ENCODE data around the gene RAB30.

Gene RAB30

GRCh38 chr11:83007909-83008580 lies 63.7 kb downstream of the RAB30 start:
- DNase-seq, result peak; percentile 99

- no peak for DNase-seq
Measured at GRCh38 chr11:83007477-83007876, 64.2 kb downstream of the RAB30 start.

GRCh38 chr11:83006877-83007330 lies 64.8 kb downstream of the RAB30 start:
- peak; percentile 53 for DNase-seq

GRCh38 chr11:83004746-83005556 lies 66.7 kb downstream of the RAB30 start:
- no peak for DNase-seq

GRCh38 chr11:83002522-83002921 lies 69.2 kb downstream of the RAB30 start:
- DNase-seq, result no peak

GRCh38 chr11:83002053-83002452 lies 69.6 kb downstream of the RAB30 start:
- no peak for DNase-seq

- DNase-seq, result no peak
Measured at GRCh38 chr11:83000381-83000780, 71.3 kb downstream of the RAB30 start.

- no peak for DNase-seq
Measured at GRCh38 chr11:82999232-82999631, 72.5 kb downstream of the RAB30 start.

- no peak for DNase-seq
Measured at GRCh38 chr11:82998697-82999096, 73.0 kb downstream of the RAB30 start.

GRCh38 chr11:82996966-82997606 lies 74.6 kb downstream of the RAB30 start:
- DNase-seq, result no peak

GRCh38 chr11:82995754-82996398 lies 75.8 kb downstream of the RAB30 start:
- no peak for DNase-seq

- no peak for DNase-seq
Measured at GRCh38 chr11:82995235-82995634, 76.5 kb downstream of the RAB30 start.

- no peak for DNase-seq
Measured at GRCh38 chr11:82994604-82995230, 77.0 kb downstream of the RAB30 start.

GRCh38 chr11:82992223-82992622 lies 79.5 kb downstream of the RAB30 start:
- no peak for DNase-seq

GRCh38 chr11:82989628-82990404 lies 81.9 kb downstream of the RAB30 start:
- no peak for DNase-seq

GRCh38 chr11:82988936-82989627 lies 82.6 kb downstream of the RAB30 start:
- DNase-seq, result no peak

GRCh38 chr11:82987997-82988396 lies 83.7 kb downstream of the RAB30 start:
- DNase-seq, result no peak

- no peak for DNase-seq
Measured at GRCh38 chr11:82986446-82986845, 85.3 kb downstream of the RAB30 start.

- no peak for DNase-seq
Measured at GRCh38 chr11:82981852-82982251, 89.8 kb downstream of the RAB30 start.

GRCh38 chr11:82980947-82981346 lies 90.8 kb downstream of the RAB30 start:
- no peak for DNase-seq

- no peak for DNase-seq
Measured at GRCh38 chr11:82980292-82980691, 91.4 kb downstream of the RAB30 start.
